Choroid plexus epithelial cell (primary cell): ENCODE data around the gene IGSF1.

ENCODE experiments used
- DNase-seq: peaks from one replicate; pipeline ENCODE4 v3.0.0-alpha.2; 2010; ENCODE audit warnings: low read depth
- H3K4me3 ChIP-seq: 2 replicates; pipeline ENCODE4 v1.5.1; 2011; ENCODE audit warnings: low read depth, mild to moderate bottlenecking, control low read depth, low read length, moderate library complexity
- CTCF ChIP-seq: conservative IDR thresholded peaks from 2 replicates; pipeline ENCODE4 v1.5.1; 2011; ENCODE audit warnings: low read depth, mild to moderate bottlenecking, control low read depth, inconsistent platforms, low read length, moderate library complexity

IGSF1 gene

GRCh38 chrX:131288738-131289511 lies at the start of gene IGSF1:
Gene IGSF1 (minus strand): TSS chrX:131289306. CDS start chrX:131286674, 2,632 bp downstream.
- H3K4me3 ChIP-seq: no peak within 1 kb of the TSS
- TF ChIP-seq CTCF: no peak

GRCh38 chrX:131332331-131332730 lies 43.2 kb upstream of the IGSF1 start:
- DNase-seq: no peak
- H3K4me3 ChIP-seq: no peak overlapping the region
- TF ChIP-seq CTCF: no peak

More at GRCh38 chrX:131288738-131289511, at the start of gene IGSF1:
- peak; percentile 3 for DNase-seq

- DNase-seq: no peak
- no peak for TF ChIP-seq CTCF
- H3K4me3 ChIP-seq: no peak overlapping the region
These were observed 42.0 kb upstream of the IGSF1 start for GRCh38 chrX:131331152-131331551.

GRCh38 chrX:131330735-131331134 lies 41.6 kb upstream of the IGSF1 start:
- no peak for TF ChIP-seq CTCF
- DNase-seq: no peak
- H3K4me3 ChIP-seq: no peak overlapping the region

GRCh38 chrX:131322651-131323050 lies 33.5 kb upstream of the IGSF1 start:
- H3K4me3 ChIP-seq: no peak overlapping the region
- DNase-seq: no peak

GRCh38 chrX:131317326-131317725 lies 28.2 kb upstream of the IGSF1 start:
- H3K4me3 ChIP-seq: no peak overlapping the region
- DNase-seq: no peak
- TF ChIP-seq CTCF: no peak

More at GRCh38 chrX:131322651-131323050, 33.5 kb upstream of the IGSF1 start:
- TF ChIP-seq CTCF: no peak

- no peak overlapping the region for H3K4me3 ChIP-seq
- TF ChIP-seq CTCF: no peak
- DNase-seq: no peak
These were observed 27.2 kb upstream of the IGSF1 start for GRCh38 chrX:131316260-131316659.
